ENCODE measurements around the gene CCR5AS.

- TF ChIP-seq, protein P1, sequence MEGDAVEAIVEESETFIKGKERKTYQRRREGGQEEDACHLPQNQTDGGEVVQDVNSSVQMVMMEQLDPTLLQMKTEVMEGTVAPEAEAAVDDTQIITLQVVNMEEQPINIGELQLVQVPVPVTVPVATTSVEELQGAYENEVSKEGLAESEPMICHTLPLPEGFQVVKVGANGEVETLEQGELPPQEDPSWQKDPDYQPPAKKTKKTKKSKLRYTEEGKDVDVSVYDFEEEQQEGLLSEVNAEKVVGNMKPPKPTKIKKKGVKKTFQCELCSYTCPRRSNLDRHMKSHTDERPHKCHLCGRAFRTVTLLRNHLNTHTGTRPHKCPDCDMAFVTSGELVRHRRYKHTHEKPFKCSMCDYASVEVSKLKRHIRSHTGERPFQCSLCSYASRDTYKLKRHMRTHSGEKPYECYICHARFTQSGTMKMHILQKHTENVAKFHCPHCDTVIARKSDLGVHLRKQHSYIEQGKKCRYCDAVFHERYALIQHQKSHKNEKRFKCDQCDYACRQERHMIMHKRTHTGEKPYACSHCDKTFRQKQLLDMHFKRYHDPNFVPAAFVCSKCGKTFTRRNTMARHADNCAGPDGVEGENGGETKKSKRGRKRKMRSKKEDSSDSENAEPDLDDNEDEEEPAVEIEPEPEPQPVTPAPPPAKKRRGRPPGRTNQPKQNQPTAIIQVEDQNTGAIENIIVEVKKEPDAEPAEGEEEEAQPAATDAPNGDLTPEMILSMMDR (IDR thresholded peaks at IDR 0.05; ENCODE audit: poor library complexity), result no peak
- TF ChIP-seq EZH2phosphoT487 (IDR thresholded peaks at IDR 0.05; ENCODE audit: low read depth, severe bottlenecking, unreplicated experiment) (no peak), EZH2 (IDR thresholded peaks at IDR 0.05; ENCODE audit: borderline replicate concordance) (no peak)
Measured at GRCh38 chr3:46408853-46409252, 2.0 kb upstream of the CCR5AS start.

All from hepatocyte (in vitro differentiated cells).